ENCODE data around the gene DDX39A. TPM values are rescaled to one million over a fixed set of nuclear protein-coding genes. Genes with fewer than 3 reads are reported as not detected.
"Not testable (repeated sequence)": the region's sequence is repeated elsewhere in the genome, so short reads cannot be mapped to it uniquely, and the experiment has no call there.

DDX39A gene
- total RNA-seq (2014; rRNA removed) = 170 and 176 TPM in 2 replicates
- polyA plus RNA-seq (2012) = 135 TPM

DNA sequence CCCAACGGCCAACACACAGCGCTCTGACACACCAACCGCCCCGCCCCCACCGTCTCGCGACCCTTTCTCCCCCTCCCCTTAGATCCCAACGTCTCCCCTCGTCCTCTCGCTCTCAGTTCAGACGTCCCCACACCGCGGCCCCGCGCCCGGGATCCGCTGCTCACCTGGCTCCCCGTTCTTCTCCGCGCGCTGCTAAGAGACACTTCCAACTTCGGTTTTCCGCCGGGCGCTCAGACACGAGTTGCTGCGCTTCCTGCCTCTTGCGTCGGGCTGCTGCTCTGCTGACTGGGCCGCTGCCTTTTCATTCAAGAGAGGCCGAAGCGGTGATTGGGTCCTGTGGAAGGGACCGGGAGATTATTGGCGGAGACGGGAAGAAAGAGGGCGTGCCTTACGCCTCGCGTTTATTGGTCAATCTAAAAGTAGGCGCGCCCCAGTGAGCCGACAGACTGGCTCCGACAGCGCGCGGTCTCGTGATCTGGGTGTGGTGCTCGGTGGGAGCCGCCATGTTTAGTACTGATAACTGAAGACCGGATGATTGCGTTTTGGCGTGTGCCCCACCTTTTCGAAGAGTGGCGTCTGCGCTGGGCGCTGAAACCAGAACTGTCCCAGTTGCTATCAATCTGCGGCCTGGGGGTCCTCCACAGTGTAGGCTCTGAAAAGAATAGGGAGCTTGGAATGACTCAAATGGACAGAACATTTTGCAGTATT lies at the start of gene DDX39A:
Gene DDX39A (minus strand): TSS at position 236 of the 708 bp plus-strand sequence. CDS start 6,121 bp downstream, outside the sequence.
- DNase-seq (ENCODE audit: low read depth) = peak; percentile 99

GRCh38 chr19:14467816-14468215 lies 48.7 kb upstream of the DDX39A start:
- no peak for DNase-seq (ENCODE audit: low read depth)

DNA sequence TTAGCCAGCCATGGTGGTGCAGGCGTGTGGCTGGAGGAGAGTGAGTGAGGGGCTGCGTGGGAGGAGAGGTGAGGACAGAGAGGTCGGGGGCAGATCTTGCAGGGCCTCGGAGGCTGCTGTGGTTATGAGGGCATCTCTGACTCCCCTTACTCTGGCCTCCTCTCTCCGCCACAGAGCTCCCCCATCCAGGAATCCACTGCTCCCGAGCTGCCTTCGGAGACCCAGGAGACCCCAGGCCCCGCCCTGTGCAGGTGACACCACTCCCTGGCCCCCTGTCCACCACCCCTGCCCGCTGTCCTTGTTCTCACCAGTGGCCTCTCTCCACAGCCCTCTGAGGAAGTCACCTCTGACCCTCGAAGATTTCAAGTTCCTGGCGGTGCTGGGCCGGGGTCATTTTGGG lies 48.2 kb upstream of the DDX39A start:
- DNase-seq (ENCODE audit: low read depth) = no peak

DNA sequence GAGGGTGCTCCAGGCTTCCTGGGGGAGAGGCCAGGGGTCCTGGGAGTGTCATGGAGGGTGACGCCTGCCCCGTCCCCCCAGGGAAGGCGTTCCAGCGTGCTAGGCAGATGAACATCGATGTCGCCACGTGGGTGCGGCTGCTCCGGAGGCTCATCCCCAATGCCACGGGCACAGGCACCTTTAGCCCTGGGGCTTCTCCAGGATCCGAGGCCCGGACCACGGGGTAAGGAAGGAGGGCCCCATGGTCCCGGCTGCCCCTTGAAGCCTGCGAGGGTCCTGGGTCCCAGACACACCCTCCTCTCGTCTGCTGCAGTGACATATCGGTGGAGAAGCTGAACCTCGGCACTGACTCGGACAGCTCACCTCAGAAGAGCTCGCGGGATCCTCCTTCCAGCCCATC lies 44.6 kb upstream of the DDX39A start:
- DNase-seq (ENCODE audit: low read depth) = no peak

DNA sequence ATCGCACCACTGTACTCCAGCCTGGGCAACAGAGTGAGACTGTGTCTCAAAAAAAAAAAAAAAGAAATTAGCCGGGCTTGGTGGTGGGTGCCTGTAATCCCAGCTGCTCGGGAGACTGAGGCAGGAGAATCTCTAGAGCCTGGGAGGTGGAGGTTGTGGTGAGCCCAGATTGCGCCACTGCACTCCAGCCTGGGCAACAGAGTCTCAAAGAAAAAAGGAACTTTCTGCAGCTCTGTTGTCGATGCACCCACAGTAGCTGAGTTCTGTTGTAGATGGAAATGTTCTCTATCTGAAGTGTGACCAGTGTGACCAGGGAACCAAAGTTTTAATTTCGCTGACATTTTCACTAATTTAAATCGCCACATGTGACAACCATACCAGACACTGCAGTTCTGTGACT lies 43.3 kb upstream of the DDX39A start:
- DNase-seq (ENCODE audit: low read depth) = not testable (repeated sequence)

DNA sequence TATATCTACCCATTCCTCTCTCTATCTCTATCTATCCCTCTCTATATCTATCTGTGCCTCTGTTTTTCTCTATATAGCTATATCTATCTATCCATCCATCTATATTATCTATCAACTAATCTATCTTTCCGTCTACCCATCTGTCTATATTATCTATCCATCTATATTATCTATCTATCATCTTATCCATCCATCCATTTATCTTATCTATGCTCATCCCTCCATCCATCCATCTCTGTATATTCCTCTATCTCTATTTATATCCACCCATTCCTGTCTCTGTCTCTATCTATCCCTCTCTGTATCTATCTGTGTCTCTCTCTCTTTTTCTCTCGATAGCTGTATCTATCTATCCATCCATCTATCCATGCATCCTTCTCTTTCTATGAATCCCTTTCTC lies 41.8 kb upstream of the DDX39A start:
- no peak for DNase-seq (ENCODE audit: low read depth)

DNA sequence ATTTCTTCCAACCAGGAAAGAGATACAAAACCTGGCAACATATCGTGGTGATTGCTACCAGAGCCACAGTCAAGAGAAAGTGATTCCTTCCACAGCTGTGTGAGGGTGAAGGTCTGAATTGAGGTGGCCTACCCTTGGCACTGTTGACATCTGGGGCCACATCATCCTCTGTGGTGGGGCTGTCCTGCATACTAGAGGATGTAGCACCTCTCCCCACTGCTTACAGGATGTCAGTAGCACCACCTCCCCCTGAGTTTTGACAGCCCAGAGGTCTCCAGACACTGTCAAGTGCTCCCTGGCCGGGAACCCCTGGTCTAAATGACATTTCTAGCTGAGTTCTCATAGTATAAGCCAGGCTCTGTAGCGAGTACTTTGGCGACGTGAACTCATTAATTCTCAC lies 40.6 kb upstream of the DDX39A start:
- no peak for DNase-seq (ENCODE audit: low read depth)

DNA sequence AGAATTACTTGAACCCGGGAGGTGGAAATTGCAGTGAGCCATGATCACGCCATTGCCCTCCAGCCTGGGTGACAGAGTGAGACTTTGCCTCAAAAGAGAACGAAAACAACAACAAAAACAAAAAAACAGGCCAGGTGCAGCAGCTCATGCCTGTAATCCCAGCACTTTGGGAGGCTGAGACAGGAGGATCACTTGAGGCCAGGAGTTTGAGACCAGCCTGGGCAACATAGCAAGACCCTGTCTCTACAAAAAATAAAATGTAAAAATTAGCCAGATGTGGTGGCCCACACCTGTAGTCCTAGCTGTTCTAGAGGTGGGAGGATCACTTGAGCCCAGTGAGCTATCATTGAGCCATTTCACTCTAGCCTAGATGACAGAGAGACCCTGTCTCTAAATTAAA lies 33.2 kb upstream of the DDX39A start:
- DNase-seq (ENCODE audit: low read depth) = not testable (repeated sequence)

DNA sequence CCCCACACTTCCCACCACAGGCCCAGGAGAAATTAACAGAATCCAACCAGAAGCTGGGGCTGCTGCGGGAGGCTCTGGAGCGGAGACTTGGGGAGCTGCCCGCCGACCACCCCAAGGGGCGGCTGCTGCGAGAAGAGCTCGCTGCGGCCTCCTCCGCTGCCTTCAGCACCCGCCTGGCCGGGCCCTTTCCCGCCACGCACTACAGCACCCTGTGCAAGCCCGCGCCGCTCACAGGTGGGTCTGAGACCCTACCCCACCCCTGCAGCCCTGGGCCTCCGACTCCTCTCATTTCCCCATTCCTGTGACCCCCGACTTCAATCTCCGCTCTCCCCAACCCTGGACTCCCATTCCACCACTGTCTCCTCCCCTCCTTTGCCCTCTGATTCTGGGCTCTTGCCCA lies 31.7 kb upstream of the DDX39A start:
- no peak for DNase-seq (ENCODE audit: low read depth)

GRCh38 chr19:14450168-14450874 lies 31.2 kb upstream of the DDX39A start:
- DNase-seq (ENCODE audit: low read depth) = peak; percentile 51

GRCh38 chr19:14449321-14449720 lies 30.2 kb upstream of the DDX39A start:
- DNase-seq (ENCODE audit: low read depth) = no peak

DNA sequence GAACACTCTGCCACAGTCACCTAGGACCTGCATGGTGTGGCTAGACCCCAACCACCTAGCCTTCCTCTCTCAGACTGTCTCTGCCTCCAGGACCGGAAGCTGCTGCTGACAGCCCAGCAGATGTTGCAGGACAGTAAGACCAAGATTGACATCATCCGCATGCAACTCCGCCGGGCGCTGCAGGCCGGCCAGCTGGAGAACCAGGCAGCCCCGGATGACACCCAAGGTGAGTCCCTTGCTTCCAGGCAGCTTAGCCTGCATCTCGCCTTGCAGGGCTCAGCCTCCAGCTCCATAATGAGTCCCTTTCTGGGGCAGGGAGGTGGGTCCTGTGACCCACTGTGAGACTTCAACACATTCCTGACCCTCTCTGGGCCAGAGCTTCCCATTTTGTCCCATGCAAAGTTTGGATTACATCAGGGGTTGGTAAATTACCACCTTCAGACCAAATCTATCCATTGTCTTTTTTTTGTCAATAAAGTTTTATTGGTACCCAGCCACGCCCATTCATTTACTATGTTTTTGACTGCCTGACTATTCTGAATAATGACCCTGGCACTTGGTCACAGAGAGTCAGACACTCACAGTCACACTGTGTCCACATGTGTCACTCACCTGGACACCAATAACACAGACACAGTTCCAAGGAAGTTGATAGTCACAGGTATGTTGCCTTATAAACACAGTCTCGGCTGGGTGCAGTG lies 27.3 kb upstream of the DDX39A start:
- no peak for DNase-seq (ENCODE audit: low read depth)

GRCh38 chr19:14443632-14444216 lies 24.6 kb upstream of the DDX39A start:
- DNase-seq (ENCODE audit: low read depth) = no peak

GRCh38 chr19:14442891-14443631 lies 23.9 kb upstream of the DDX39A start:
- DNase-seq (ENCODE audit: low read depth) = no peak

GRCh38 chr19:14441041-14441938 lies 22.1 kb upstream of the DDX39A start:
- DNase-seq (ENCODE audit: low read depth) = no peak

DNA sequence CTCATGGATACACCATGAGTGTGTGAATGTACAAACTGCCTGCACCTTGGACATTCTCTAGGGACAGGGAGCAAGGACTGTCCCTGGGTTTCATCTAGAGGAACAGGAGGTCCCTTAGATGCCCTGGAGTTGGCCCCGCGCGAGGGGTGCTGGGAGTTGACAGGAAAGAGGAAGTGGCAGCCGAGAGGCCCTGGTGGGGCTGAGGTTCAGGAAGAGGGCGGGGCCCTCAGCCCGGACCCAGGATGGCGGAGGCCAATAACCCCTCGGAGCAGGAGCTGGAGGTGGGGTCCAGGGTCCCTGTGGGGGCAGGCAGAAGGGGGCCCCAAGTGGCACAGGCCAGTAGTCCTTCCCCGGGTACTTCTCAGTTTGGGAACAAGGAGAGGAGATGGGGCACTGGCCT lies 20.9 kb upstream of the DDX39A start:
- DNase-seq (ENCODE audit: low read depth) = no peak

GRCh38 chr19:14439014-14439413 lies 19.9 kb upstream of the DDX39A start:
- DNase-seq (ENCODE audit: low read depth) = no peak

- DNase-seq (ENCODE audit: low read depth) = no peak
Measured at GRCh38 chr19:14437578-14438140, 18.5 kb upstream of the DDX39A start.

DNA sequence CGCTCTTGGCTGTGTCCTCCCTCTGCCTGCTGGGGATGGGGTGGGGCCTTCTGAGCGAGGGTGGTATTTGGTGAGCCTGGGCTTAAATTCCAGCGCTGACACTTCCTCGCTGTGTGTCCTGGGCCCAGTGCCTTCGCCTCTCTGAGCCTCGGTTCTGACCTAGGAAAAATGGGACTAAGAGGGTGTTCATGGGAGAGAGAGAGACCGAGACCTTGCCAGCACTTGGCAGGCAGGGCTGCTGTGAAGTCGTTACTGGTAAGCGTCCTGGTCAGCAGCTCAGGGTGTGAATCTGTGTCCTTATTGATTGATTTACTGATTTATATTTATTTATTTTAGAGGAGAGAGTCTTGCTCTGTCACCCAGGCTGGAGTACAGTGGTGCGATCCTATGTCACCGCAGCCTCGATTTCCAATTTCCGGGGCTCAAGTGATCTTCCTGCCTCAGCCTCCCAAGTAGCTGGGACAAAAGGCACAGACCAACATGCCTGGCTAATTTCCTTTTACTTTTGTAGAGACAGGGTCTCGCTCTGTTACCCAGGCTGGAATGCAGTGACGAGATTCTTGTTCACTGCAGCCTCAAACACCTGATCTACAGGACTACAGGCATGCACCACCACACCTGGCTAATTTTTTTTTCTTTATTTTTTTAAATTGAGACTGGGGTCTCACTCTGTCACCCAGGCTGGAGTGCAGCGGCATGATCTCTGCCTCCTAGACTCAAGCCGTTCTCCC lies 16.3 kb upstream of the DDX39A start:
- DNase-seq (ENCODE audit: low read depth) = no peak

Measured in LHCN-M2 (cell line).